Psoas muscle (tissue), 8 donors: ENCODE data around the gene PLEKHM2. TPM values are rescaled to one million over a fixed set of nuclear protein-coding genes. Genes with fewer than 3 reads are reported as not detected.

ENCODE experiments used
- ATAC-seq, 4 donors: fragments of 200-7000 bp; cut with Tn5 transposase; one replicate each; pipeline ENCODE4 v1.9.1; 2020; ENCODE audit warnings: moderate library complexity in 3 of 4, mild to moderate bottlenecking in 2 of 4
- DNase-seq, 2 donors: peaks; one replicate each; pipeline ENCODE4 v3.0.0-alpha.2; 2020
- H3K27ac ChIP-seq: fragments of 200-600 bp; one replicate; pipeline ENCODE4 v1.8.0; 2022
- H3K27me3 ChIP-seq, 3 donors: fragments of 200-600 bp in 1 of 3; one replicate each; pipeline versions ENCODE4 v1.6.1 to v1.8.0; 2013 to 2022; ENCODE audit warnings: low read length in 2 of 3, mild to moderate bottlenecking in 2 of 3, moderate library complexity in 1 of 3; ENCODE audit not compliant: insufficient read depth in 3 of 3
- H3K36me3 ChIP-seq, 2 donors: fragments of 200-600 bp in 1 of 2; one replicate each; pipeline versions ENCODE4 v1.6.1 to v1.8.0; 2013 to 2022; ENCODE audit warnings: low read depth in 1 of 2, mild to moderate bottlenecking in 1 of 2, moderate library complexity in 1 of 2; ENCODE audit not compliant: insufficient read depth in 1 of 2
- H3K4me1 ChIP-seq: fragments of 200-600 bp; one replicate; pipeline ENCODE4 v1.8.0; 2022
- H3K4me3 ChIP-seq: fragments of 200-600 bp; one replicate; pipeline ENCODE4 v1.8.0; 2022; ENCODE audit warnings: mild to moderate bottlenecking
- H3K9me3 ChIP-seq: fragments of 200-600 bp; one replicate; pipeline ENCODE4 v1.8.0; 2022
- WGBS, 3 donors: extraction: QIAGEN DNeasy Blood & Tissue Kit; methylation state at CpG; one replicate each; pipeline versions ENCODE4 v1.1.6 to v1.1.7; 2013; 5-methylcytosine and 5-hydroxymethylcytosine counted together
- intact Hi-C, 2 donors: fragments of 100-400 bp; cut with DNase I; formaldehyde crosslinking; loops; one replicate each; pipeline versions ENCODE4 v1.11.0 to v1.14.2; 2022
- polyA plus RNA-seq, 3 donors: library from polyadenylated mRNA; stranded (reverse); fragments of 200-250 nt; gene quantifications; one replicate each; pipeline ENCODE4 v1.2.3, GENCODE V29; 2013
- total RNA-seq, 4 donors: library from RNA; stranded (reverse); fragmentation: NEBNext Ultra II Directional in 2 of 4; extraction: Animal tissue kit (Norgen Biotek cat#: 25700) in 2 of 4; gene quantifications; one replicate each; pipeline versions ENCODE4 v1.2.1 to v1.2.4, GENCODE V29; 2021 to 2023
- TF ChIP-seq, protein P1 (sequence below): fragments of 200-600 bp; IDR thresholded peaks from one replicate; pipeline ENCODE4 v1.8.0; 2022; ENCODE audit warnings: antibody characterized with exemption
- donor health status: healthy with polysubstance abuse.
- donor health status: DM: no; HTN: no; CAD: no; lungs with moderate emphysema.
- donor health status: Bipolar disorder and iron deficiency.
- donor health status: healthy.
- donor health status: DM: yes; HTN: yes; CAD: no.
- donor health status: DM: no; HTN: no; CAD: no.
- donor health status: DM: no; HTN: no; CAD: no.
- donor health status: DM: yes; HTN: yes; CAD: no.

PLEKHM2 gene
- total and polyA plus RNA-seq, 7 donors, result 78.1 to 177 (median 148) TPM

GRCh38 chr1:15770313-15770962, 86.3 kb downstream of the PLEKHM2 start:
- intact Hi-C loops, result no loop called here
- no peaks in the 10 kb centered on the region for H3K27me3 ChIP-seq
- no peaks in the 10 kb centered on the region for H3K36me3 ChIP-seq
- whole genome bisulfite sequencing, 3 donors, result 84 to 93% (median 90%) methylated on average over 14 of the region's 14 CpGs
- TF ChIP-seq, protein P1, sequence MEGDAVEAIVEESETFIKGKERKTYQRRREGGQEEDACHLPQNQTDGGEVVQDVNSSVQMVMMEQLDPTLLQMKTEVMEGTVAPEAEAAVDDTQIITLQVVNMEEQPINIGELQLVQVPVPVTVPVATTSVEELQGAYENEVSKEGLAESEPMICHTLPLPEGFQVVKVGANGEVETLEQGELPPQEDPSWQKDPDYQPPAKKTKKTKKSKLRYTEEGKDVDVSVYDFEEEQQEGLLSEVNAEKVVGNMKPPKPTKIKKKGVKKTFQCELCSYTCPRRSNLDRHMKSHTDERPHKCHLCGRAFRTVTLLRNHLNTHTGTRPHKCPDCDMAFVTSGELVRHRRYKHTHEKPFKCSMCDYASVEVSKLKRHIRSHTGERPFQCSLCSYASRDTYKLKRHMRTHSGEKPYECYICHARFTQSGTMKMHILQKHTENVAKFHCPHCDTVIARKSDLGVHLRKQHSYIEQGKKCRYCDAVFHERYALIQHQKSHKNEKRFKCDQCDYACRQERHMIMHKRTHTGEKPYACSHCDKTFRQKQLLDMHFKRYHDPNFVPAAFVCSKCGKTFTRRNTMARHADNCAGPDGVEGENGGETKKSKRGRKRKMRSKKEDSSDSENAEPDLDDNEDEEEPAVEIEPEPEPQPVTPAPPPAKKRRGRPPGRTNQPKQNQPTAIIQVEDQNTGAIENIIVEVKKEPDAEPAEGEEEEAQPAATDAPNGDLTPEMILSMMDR, result no peak
- no peak overlapping the region for H3K27ac ChIP-seq
- no peaks in the 10 kb centered on the region for H3K4me1 ChIP-seq
- H3K9me3 ChIP-seq, result no peaks in the 10 kb centered on the region
- no peak for ATAC-seq
- no peak for DNase-seq
- H3K4me3 ChIP-seq, result no peak overlapping the region

DNA sequence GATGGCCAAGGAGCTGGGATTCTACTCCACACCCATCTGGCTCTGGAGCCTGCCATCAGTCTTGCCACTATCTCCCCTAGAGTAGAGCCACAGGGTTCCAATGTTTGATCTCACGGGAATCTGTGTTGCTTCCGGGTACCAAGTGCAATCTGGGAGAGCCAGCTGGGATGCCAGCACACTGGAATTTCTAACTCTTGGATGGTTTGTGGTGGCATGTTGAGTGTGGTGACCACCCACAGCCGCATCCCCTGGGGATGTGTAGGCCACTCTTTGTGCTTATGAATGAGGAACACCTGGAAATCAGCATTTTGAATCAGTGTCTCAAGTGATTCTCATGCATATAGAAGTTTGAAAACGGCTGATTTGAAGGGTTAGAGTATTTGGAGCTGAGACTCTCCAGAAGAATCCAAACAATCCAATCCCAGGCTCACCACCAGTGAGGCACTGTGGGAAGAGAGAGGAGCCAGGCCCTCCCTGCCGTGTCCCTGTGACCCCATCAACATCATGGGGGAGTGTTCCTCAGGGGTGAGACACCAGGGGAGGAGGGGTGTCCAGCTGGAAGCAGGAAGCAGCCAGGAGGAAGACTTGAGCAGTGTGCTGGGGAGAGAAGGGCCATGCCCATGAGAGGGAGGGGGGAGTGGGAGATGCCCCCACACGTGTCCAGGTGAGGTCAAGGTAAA, 87.9 kb downstream of the PLEKHM2 start:
- WGBS, 3 donors, result 64 to 78% (median 64%) methylated on average over 6 of the region's 6 CpGs
- intact Hi-C loops, result no loop called here
- Histone ChIP-seq H3K4me3 (no peak overlapping the region), H3K36me3 (no peaks in the 10 kb centered on the region), H3K9me3 (no peaks in the 10 kb centered on the region), H3K27me3 (no peaks in the 10 kb centered on the region), H3K27ac (no peak overlapping the region), H3K4me1 (no peaks in the 10 kb centered on the region)
- TF ChIP-seq, protein P1, result no peak
- DNase-seq (no peak), ATAC-seq (no peak)

GRCh38 chr1:15775706-15776105, 91.6 kb downstream of the PLEKHM2 start:
- ATAC-seq (no peak), DNase-seq (no peak)
- Histone ChIP-seq H3K27me3 (no peaks in the 10 kb centered on the region), H3K36me3 (no peaks in the 10 kb centered on the region), H3K27ac (no peak overlapping the region), H3K4me3 (no peak overlapping the region), H3K9me3 (no peaks in the 10 kb centered on the region), H3K4me1 (no peaks in the 10 kb centered on the region)
- 75 to 90% (median 84%) methylated on average over 2 of the region's 2 CpGs for WGBS, 3 donors
- intact Hi-C loops, result no loop called here
- TF ChIP-seq, protein P1, result no peak

DNA sequence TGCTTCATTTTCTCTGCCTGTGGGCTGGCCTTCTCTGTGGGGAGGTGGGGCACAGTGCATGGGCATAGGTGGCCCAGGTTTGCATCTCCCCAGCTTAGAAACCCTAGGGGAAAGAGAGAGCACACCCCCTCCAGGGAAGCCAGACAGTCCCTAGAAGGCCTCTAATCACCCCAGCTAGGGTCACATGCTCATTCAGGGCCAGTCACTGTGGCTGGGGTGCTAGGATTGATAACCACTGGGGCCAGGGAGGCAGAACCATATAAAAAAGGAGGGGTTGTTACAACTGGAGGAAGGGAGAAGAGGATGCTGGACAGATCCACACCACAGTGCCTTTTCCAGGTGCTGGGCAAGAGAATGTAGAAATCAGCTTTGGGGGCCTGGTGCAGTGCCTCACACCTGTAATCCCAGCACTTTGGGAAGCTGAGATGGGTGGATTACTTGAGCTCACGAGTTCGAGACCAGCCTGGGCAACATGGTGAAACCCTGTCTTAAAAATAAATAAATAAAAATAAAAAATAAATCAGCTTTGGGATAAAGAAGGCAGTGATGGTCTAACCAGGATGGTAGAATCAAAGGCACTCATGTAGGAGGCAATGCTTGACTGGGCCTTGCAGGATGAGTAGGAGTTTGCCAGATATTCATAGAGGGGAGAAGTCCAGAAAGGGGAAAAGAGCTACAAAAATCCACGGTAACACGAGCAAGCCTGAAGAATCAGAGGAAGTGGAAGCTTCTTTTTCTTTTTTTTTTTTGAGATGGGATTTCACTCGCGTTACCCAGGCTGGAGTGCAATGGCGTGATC, 94.0 kb downstream of the PLEKHM2 start:
- Histone ChIP-seq H3K36me3 (no peaks in the 10 kb centered on the region), H3K27me3 (no peaks in the 10 kb centered on the region), H3K9me3 (no peaks in the 10 kb centered on the region), H3K4me1 (no peaks in the 10 kb centered on the region), H3K4me3 (no peak overlapping the region), H3K27ac (no peak overlapping the region)
- TF ChIP-seq, protein P1, result no peak
- DNase-seq (no peak), ATAC-seq (no peak)
- 87 to 94% (median 88%) methylated on average over 7 of the region's 7 CpGs for whole genome bisulfite sequencing, 3 donors
- intact Hi-C loops, result no loop called here

Other genes with a start within 250 kb of the PLEKHM2 start
- under 1 TPM in 1 of 4 donors, not detected in 3; 0.17 TPM for gene CTRC, start 245.9 kb upstream of the PLEKHM2 start, total RNA-seq
- gene CTRC, start 245.9 kb upstream of the PLEKHM2 start, polyA plus RNA-seq, result under 1 TPM in 2 of 3 donors, not detected in 1; 0.08 to 0.68 TPM
- 1 to 10 TPM in 1 of 4 donors, not detected in 3; 2.1 TPM for gene CELA2A, start 227.6 kb upstream of the PLEKHM2 start, total RNA-seq
- gene CELA2A, start 227.6 kb upstream of the PLEKHM2 start, polyA plus RNA-seq, result under 1 TPM in 1 of 3 donors, not detected in 2; 0.10 TPM
- under 1 TPM in 1 of 4 donors, not detected in 3; 0.36 TPM for gene CELA2B, start 208.2 kb upstream of the PLEKHM2 start, total RNA-seq
- not detected for gene CELA2B, start 208.2 kb upstream of the PLEKHM2 start, polyA plus RNA-seq
- gene CASP9, start 160.1 kb upstream of the PLEKHM2 start, total RNA-seq, result 1 to 10 TPM; 6.1 to 8.9 (median 7.4) TPM
- gene CASP9, start 160.1 kb upstream of the PLEKHM2 start, polyA plus RNA-seq, result 10 to 100 TPM in 1 of 3 donors, 1 to 10 TPM in 2; 5.3 to 10.5 (median 9.9) TPM
- 10 to 100 TPM; 17.2 to 29.9 (median 22.7) TPM for gene DNAJC16, start 157.5 kb upstream of the PLEKHM2 start, total RNA-seq
- gene DNAJC16, start 157.5 kb upstream of the PLEKHM2 start, polyA plus RNA-seq, result 10 to 100 TPM in 1 of 3 donors, 1 to 10 TPM in 2; 6.8 to 16.2 (median 6.8) TPM
- 10 to 100 TPM in 1 of 4 donors, 1 to 10 TPM in 3; 2.6 to 12.6 (median 3.4) TPM for gene AGMAT, start 99.3 kb upstream of the PLEKHM2 start, total RNA-seq
- 1 to 10 TPM; 2.6 to 8.1 (median 7.2) TPM for gene AGMAT, start 99.3 kb upstream of the PLEKHM2 start, polyA plus RNA-seq
- gene DDI2, start 66.9 kb upstream of the PLEKHM2 start, total RNA-seq, result 10 to 100 TPM; 23.8 to 80.2 (median 39.5) TPM
- gene DDI2, start 66.9 kb upstream of the PLEKHM2 start, polyA plus RNA-seq, result 10 to 100 TPM in 2 of 3 donors, 1 to 10 TPM in 1; 4.8 to 35.4 (median 18.7) TPM
- gene SLC25A34, start 51.9 kb downstream of the PLEKHM2 start, total RNA-seq, result 10 to 100 TPM in 3 of 4 donors, 1 to 10 TPM in 1; 6.1 to 48.2 (median 37.2) TPM
- gene SLC25A34, start 51.9 kb downstream of the PLEKHM2 start, polyA plus RNA-seq, result 10 to 100 TPM in 1 of 3 donors, 1 to 10 TPM in 2; 1.3 to 10.1 (median 7.5) TPM
- not detected for gene TMEM82, start 58.2 kb downstream of the PLEKHM2 start, total RNA-seq
- not detected for gene TMEM82, start 58.2 kb downstream of the PLEKHM2 start, polyA plus RNA-seq
- gene FBLIM1, start 74.5 kb downstream of the PLEKHM2 start, total RNA-seq, result 10 to 100 TPM in 1 of 4 donors, 1 to 10 TPM in 3; 2.5 to 11.3 (median 4.2) TPM
- gene FBLIM1, start 74.5 kb downstream of the PLEKHM2 start, polyA plus RNA-seq, result 1 to 10 TPM; 2.5 to 3.1 (median 2.5) TPM
- 1 to 10 TPM in 3 of 4 donors, under 1 TPM in 1; 0.97 to 2.8 (median 2.2) TPM for gene UQCRHL, start 123.3 kb downstream of the PLEKHM2 start, total RNA-seq
- gene UQCRHL, start 123.3 kb downstream of the PLEKHM2 start, polyA plus RNA-seq, result 1 to 10 TPM; 2.9 to 7.1 (median 4.8) TPM
- gene SPEN, start 163.4 kb downstream of the PLEKHM2 start, total RNA-seq, result 10 to 100 TPM; 38.3 to 46.5 (median 44.7) TPM
- gene SPEN, start 163.4 kb downstream of the PLEKHM2 start, polyA plus RNA-seq, result 10 to 100 TPM; 10.2 to 35.2 (median 13.0) TPM